ENCODE measurements around the gene GOLGA5. TPM values are rescaled to one million over a fixed set of nuclear protein-coding genes. Genes with fewer than 3 reads are reported as not detected.

Gene GOLGA5
- total RNA-seq, 1 experiment from 2014 or later, result 25.4 TPM

GRCh38 chr14:92785667-92786426, 8.3 kb upstream of the GOLGA5 start:
- Histone ChIP-seq H4K20me1 (ENCODE audit: control insufficient read depth, insufficient read depth, insufficient read length) (no peaks in the 10 kb centered on the region), H3K79me2 (ENCODE audit: insufficient read depth, low read length) (no peaks in the 10 kb centered on the region), H3K56ac (ENCODE audit: insufficient read length, low read depth, low read length) (no peak overlapping the region), H3K4ac (ENCODE audit: low read depth, low read length) (no peak overlapping the region), H3K9ac (ENCODE audit: extremely low read depth, insufficient read length, low read length) (no peak overlapping the region), H3K4me1 (ENCODE audit: insufficient read depth, low read length) (no peaks in the 10 kb centered on the region; the same call in 1 of the 2 replicates), H3K4me2 (ENCODE audit: insufficient read depth, insufficient read length, low read length) (no peak overlapping the region), H4K91ac (ENCODE audit: insufficient read length, low read depth, low read length) (no peak overlapping the region), H2AK5ac (ENCODE audit: insufficient read length, low read length) (no peak overlapping the region), H3K27ac (ENCODE audit: insufficient read length, low read depth, low read length) (no peak overlapping the region), H4K8ac (replicated peaks; ENCODE audit: insufficient read length, low read depth, low read length) (no peak overlapping the region), H3K14ac (ENCODE audit: insufficient read depth, low read length) (no peak overlapping the region), H3K9me3 (ENCODE audit: control insufficient read depth, low read depth, low read length) (no peaks in the 10 kb centered on the region), H3K23me2 (ENCODE audit: insufficient read length, low read depth, low read length, poor library complexity, severe bottlenecking) (no peaks in the 10 kb centered on the region), H3K18ac (ENCODE audit: insufficient read length, low read depth, low read length) (no peak overlapping the region), H2AFZ (ENCODE audit: low read length) (peak overlapping the region; percentile 65), H2BK12ac (ENCODE audit: insufficient read length, low read depth, low read length) (no peak overlapping the region), H4K5ac (ENCODE audit: insufficient read length, low read depth, low read length) (peak overlapping the region; percentile 60), H2BK20ac (ENCODE audit: low read depth, low read length, poor library complexity, severe bottlenecking) (no peak overlapping the region), H3T11ph (ENCODE audit: low read length) (no peak overlapping the region), H3K23ac (ENCODE audit: insufficient read length, low read depth, low read length) (no peak overlapping the region), H3K27me3 (ENCODE audit: insufficient read depth, low read length) (no peaks in the 10 kb centered on the region), H2BK15ac (ENCODE audit: low read depth, low read length) (no peak overlapping the region), H2BK5ac (ENCODE audit: insufficient read length, low read length) (no peak overlapping the region), H2BK120ac (ENCODE audit: low read depth, low read length, poor library complexity, severe bottlenecking) (no peak overlapping the region), H3K79me1 (ENCODE audit: insufficient read depth, low read depth, low read length, poor library complexity, severe bottlenecking) (no peaks in the 10 kb centered on the region)
- Mint-ChIP-seq H3K4me3 (no peak overlapping the region), H3K36me3 (ENCODE audit: insufficient read depth in 1 of 3, low read depth in 3 of 3) (peaks cover 4 to 8% (median 4%) of the 10 kb centered on the region in 3 experiments; a peak in 5 of 7 replicates), H3K27ac (peak overlapping the region in 1 of 3 experiments; percentile 67; a peak in 2 of 7 replicates), H3K4me1 (no peaks in the 10 kb centered on the region; a peak in 2 of 4 replicates), H3K9me3 (peaks cover 16 to 23% of the 10 kb centered on the region in 2 experiments), H3K27me3 (ENCODE audit: low read depth) (no peaks in the 10 kb centered on the region; the same call in 1 of the 2 replicates)
- TF ChIP-seq, protein P1, sequence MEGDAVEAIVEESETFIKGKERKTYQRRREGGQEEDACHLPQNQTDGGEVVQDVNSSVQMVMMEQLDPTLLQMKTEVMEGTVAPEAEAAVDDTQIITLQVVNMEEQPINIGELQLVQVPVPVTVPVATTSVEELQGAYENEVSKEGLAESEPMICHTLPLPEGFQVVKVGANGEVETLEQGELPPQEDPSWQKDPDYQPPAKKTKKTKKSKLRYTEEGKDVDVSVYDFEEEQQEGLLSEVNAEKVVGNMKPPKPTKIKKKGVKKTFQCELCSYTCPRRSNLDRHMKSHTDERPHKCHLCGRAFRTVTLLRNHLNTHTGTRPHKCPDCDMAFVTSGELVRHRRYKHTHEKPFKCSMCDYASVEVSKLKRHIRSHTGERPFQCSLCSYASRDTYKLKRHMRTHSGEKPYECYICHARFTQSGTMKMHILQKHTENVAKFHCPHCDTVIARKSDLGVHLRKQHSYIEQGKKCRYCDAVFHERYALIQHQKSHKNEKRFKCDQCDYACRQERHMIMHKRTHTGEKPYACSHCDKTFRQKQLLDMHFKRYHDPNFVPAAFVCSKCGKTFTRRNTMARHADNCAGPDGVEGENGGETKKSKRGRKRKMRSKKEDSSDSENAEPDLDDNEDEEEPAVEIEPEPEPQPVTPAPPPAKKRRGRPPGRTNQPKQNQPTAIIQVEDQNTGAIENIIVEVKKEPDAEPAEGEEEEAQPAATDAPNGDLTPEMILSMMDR (conservative IDR thresholded peaks at IDR 0.05), result no peak; the same call in 2 of the 3 replicates
- no CpG with 5 or more reads among the region's 6 CpGs for WGBS (ENCODE audit: extremely low coverage, insufficient read length, low lambda C conversion rate)
- DNase-seq, result peak; percentile 29

All from H9 (cell line).